Panc1 (cell line): ENCODE data around the gene CYP4B1. TPM values are rescaled to one million over a fixed set of nuclear protein-coding genes. Genes with fewer than 3 reads are reported as not detected.

Experiments
- ATAC-seq: fragments of 200-7000 bp; cut with Tn5 transposase; 2 replicates; pipeline ENCODE4 v1.9.1; 2020; ENCODE audit warnings: mild to moderate bottlenecking, moderate library complexity
- BruUV-seq: library from RNA; stranded (reverse); fragments of 400-500 nt; replicated peaks from 2 replicates; lab custom pipeline; 2021; lab: Mats Ljungman, UMichigan
- CTCF ChIA-PET: fragments of 300-600 bp; sonication (Branson Sonifier 250); formaldehyde crosslinking; loops from one replicate; lab custom pipeline; 2022; ENCODE audit warnings: antibody characterized with exemption; lab: Charles Lee
- POLR2A ChIA-PET: fragments of 300-600 bp; sonication (Branson Sonifier 250); formaldehyde crosslinking; loops from one replicate; lab custom pipeline; 2022; ENCODE audit warnings: antibody characterized with exemption; lab: Charles Lee
- DNase-seq: peaks from one replicate; pipeline ENCODE4 v3.0.0-alpha.2; 2010; ENCODE audit warnings: low read depth, low spot score
- H3K27ac ChIP-seq: 2 replicates; pipeline ENCODE4 v1.5.1; 2011; ENCODE audit warnings: mild to moderate bottlenecking, low read length, inconsistent platforms
- H3K27me3 ChIP-seq: fragments of 200-500 bp; sonication (Bioruptor generic); 2 replicates; pipeline ENCODE4 v1.6.0; 2014; ENCODE audit warnings: low read length, inconsistent platforms; ENCODE audit not compliant: control insufficient read depth, insufficient read depth
- H3K36me3 ChIP-seq: fragments of 200-500 bp; sonication (Bioruptor generic); 2 replicates; pipeline ENCODE4 v1.5.1; 2014; ENCODE audit warnings: inconsistent platforms, mild to moderate bottlenecking, low read length, moderate library complexity; ENCODE audit not compliant: control insufficient read depth, insufficient read depth
- H3K4me1 ChIP-seq: 2 replicates; pipeline ENCODE4 v1.5.1; 2011; ENCODE audit warnings: inconsistent platforms, mild to moderate bottlenecking, low read length, moderate library complexity; ENCODE audit not compliant: control insufficient read depth, insufficient read depth
- H3K4me3 ChIP-seq, 2 experiments: 2 replicates each; pipeline ENCODE4 v1.5.1; 2011 to 2012; ENCODE audit warnings: low read depth in 2 of 2, low read length in 2 of 2, mild to moderate bottlenecking in 2 of 2, inconsistent platforms in 1 of 2, moderate library complexity in 1 of 2
- H3K9me3 ChIP-seq: fragments of 200-500 bp; sonication (Bioruptor generic); 2 replicates; pipeline ENCODE4 v1.5.1; 2014; ENCODE audit warnings: low read depth, mild to moderate bottlenecking, inconsistent platforms, low read length, moderate library complexity; ENCODE audit not compliant: control insufficient read depth, insufficient read depth
- CTCF ChIP-seq: fragments of 450-650 bp; IDR thresholded peaks from 2 replicates; pipeline ENCODE4 v1.5.1; 2017; ENCODE audit warnings: mild to moderate bottlenecking
- POLR2AphosphoS5 ChIP-seq: IDR thresholded peaks from 2 replicates; pipeline ENCODE4 v1.6.1; 2012; ENCODE audit warnings: mild to moderate bottlenecking, low read depth, low read length, moderate library complexity
- REST ChIP-seq, 2 experiments: IDR thresholded peaks; 2 replicates each; pipeline ENCODE4 v1.6.1; 2011 to 2012; ENCODE audit warnings: low read depth in 2 of 2, control low read depth in 1 of 2, low read length in 1 of 2, mild to moderate bottlenecking in 1 of 2, moderate library complexity in 1 of 2; ENCODE audit not compliant: insufficient read depth in 1 of 2
- SIN3A ChIP-seq: IDR thresholded peaks from 2 replicates; pipeline ENCODE4 v1.6.1; 2012; ENCODE audit warnings: low read depth, mild to moderate bottlenecking, low read length, moderate library complexity, borderline replicate concordance; ENCODE audit not compliant: insufficient read depth
- TCF7L2 ChIP-seq: IDR thresholded peaks from 2 replicates; pipeline ENCODE4 v1.6.1; 2011; ENCODE audit warnings: mild to moderate bottlenecking, low read depth, low read length, inconsistent platforms
- in situ Hi-C: cut with HindIII; loops from 2 replicates; pipeline ENCODE4 v1.10.0; 2016; ENCODE audit warnings: low sequenced_read_pairs, low pct_unique_long_range_greater_than_20kb
- intact Hi-C: fragments of 100-400 bp; cut with micrococcal nuclease; formaldehyde crosslinking; loops from one replicate; pipeline ENCODE4 v1.10.0; 2022; ENCODE audit not compliant: unreplicated experiment
- total RNA-seq: library from RNA; stranded (reverse); gene quantifications from one replicate; pipeline ENCODE4 v1.2.1, GENCODE V29; 2021; ENCODE audit not compliant: unreplicated experiment

The CYP4B1 gene
- total RNA-seq, 1 experiment from 2014 or later = not detected

- ChIA-PET POLR2A (no interaction called here), CTCF (no interaction called here)
- DNase-seq (no peak), ATAC-seq (no peak)
- no peak for TF ChIP-seq SIN3A
- no peak for TF ChIP-seq TCF7L2
- TF ChIP-seq REST (IDR thresholded peaks at IDR 0.05; ENCODE audit: insufficient read depth in 1 of 2, low read depth in 2 of 2, low read length in 1 of 2) = no peak
- no peak for TF ChIP-seq CTCF
- TF ChIP-seq POLR2AphosphoS5 = no peak
- H3K4me1 ChIP-seq = no peaks in the 10 kb centered on the region
- no peak overlapping the region for H3K27ac ChIP-seq
- no peak overlapping the region for H3K4me3 ChIP-seq
- in situ Hi-C loops = no loop called here
- no TSS peak for BruUV-seq
- H3K36me3 ChIP-seq = no peaks in the 10 kb centered on the region
- H3K9me3 ChIP-seq = no peaks in the 10 kb centered on the region
- intact Hi-C loops = loop anchor here (10.0 kb wide), 1 partner anchor 107 kb away; no protein-coding TSS in a partner anchor
- peaks cover 9% of the 10 kb centered on the region; the same call in 1 of the 2 replicates for H3K27me3 ChIP-seq
Measured at GRCh38 chr1:46757956-46758528, 40.8 kb upstream of the CYP4B1 start.

GRCh38 chr1:46760558-46761166, 38.2 kb upstream of the CYP4B1 start:
- CTCF ChIA-PET = no interaction called here
- Histone ChIP-seq H3K36me3 (no peaks in the 10 kb centered on the region), H3K4me1 (no peaks in the 10 kb centered on the region), H3K4me3 (no peak overlapping the region), H3K27me3 (peaks cover 9% of the 10 kb centered on the region), H3K27ac (no peak overlapping the region), H3K9me3 (no peaks in the 10 kb centered on the region)
- POLR2A ChIA-PET = no interaction called here
- in situ Hi-C loops = no loop called here
- no peak for ATAC-seq
- DNase-seq = no peak
- BruUV-seq = no TSS peak
- TF ChIP-seq POLR2AphosphoS5 (no peak), SIN3A (no peak), REST (IDR thresholded peaks at IDR 0.05; ENCODE audit: insufficient read depth in 1 of 2, low read depth in 2 of 2, low read length in 1 of 2) (no peak), CTCF (no peak), TCF7L2 (no peak)
- intact Hi-C loops = no loop called here
